Uterus (tissue), 2 donors: ENCODE results near the gene ITPR2.

Experiments used
- CTCF ChIP-seq, 4 experiments: fragments of 200-600 bp in 2 of 4; fragments of 450-650 bp in 2 of 4; sonication (generic) in 2 of 4; IDR thresholded peaks; one replicate each; pipeline ENCODE4 v1.5.1; 2016 to 2019; ENCODE audit warnings: antibody characterized with exemption in 4 of 4, mild to moderate bottlenecking in 2 of 4, moderate library complexity in 1 of 4
- POLR2A ChIP-seq, 2 donors: fragments of 450-650 bp; IDR thresholded peaks; one replicate each; pipeline ENCODE4 v1.6.1; 2016; ENCODE audit warnings: antibody characterized with exemption in 2 of 2, mild to moderate bottlenecking in 1 of 2, moderate library complexity in 1 of 2

- TF ChIP-seq CTCF (IDR thresholded peaks at IDR 0.05) = no peak
- TF ChIP-seq POLR2A (IDR thresholded peaks at IDR 0.05) = no peak
Measured at GRCh38 chr12:26704684-26705460, 128.1 kb downstream of the ITPR2 start.
